ENCODE results near the gene SNX25.
"Not testable (repeated sequence)": the region's sequence is repeated elsewhere in the genome, so short reads cannot be mapped to it uniquely, and the experiment has no call there.

Gene SNX25

DNA sequence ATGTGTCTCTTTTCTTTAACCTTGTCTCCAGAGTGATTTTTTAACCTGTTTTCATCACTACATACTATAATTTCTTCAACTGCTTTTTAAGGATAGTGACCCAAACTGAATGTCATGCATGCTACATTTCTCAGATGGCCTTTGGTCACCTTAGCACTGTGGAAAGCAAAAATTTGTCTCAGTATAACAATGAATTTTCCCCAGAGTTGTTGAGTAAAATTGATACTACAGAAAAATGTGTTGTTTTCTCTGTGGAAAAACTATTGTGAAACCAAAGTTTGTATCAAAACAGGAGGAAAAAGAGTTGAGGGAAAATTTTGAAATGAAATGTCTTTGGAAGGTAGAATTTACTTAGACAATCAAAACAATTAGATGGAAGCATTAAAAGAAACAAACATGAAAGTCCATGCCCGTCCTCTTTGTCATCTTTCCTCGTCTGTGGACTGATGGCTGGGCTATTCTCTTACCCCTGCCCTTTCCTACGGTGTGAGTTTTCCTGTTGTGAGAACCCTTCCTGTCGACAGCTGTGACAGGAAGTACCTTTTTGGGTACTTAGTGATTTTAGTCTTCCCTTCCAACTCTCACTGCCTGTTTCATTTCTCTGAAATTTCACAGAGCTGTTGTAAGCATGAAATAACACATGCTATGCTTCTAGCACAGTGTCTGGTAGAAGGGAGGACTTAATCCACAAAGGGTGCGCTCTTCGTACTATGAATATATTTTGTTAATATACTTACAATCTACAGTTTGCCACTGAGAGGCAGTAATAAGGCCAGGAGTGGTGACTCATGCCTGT, 135.5 kb downstream of the SNX25 start:
- no peak for DNase-seq (ENCODE audit: low spot score)

- no peak for DNase-seq (ENCODE audit: low spot score)
Measured at GRCh38 chr4:185346975-185347601, 137.7 kb downstream of the SNX25 start.

GRCh38 chr4:185351691-185352090, 142.3 kb downstream of the SNX25 start:
- no peak for DNase-seq (ENCODE audit: low spot score)

- no peak for DNase-seq (ENCODE audit: low spot score)
Measured at GRCh38 chr4:185352202-185352601, 142.8 kb downstream of the SNX25 start.

DNA sequence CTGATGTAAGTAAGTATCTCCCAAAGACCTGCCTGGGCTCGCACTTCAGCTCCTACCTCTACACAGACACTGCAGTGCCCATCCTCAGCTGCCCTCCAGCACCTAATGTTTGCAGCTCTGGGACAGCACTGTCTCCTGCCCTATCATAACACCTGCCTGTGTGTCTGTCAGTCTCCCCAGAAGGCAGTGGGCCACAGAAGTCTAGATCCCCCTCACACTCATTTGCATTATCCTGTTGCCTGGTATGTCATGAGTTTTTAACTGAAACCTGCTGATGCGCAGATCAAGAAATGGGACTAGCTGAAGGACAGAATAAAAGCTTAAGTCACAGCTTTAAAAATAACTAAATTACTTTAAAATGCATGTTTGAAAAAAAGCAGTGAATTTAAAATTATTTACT, 143.3 kb downstream of the SNX25 start:
- no peak for DNase-seq (ENCODE audit: low spot score)

- DNase-seq (ENCODE audit: low spot score), result no peak
Measured at GRCh38 chr4:185357211-185357610, 147.8 kb downstream of the SNX25 start.

DNA sequence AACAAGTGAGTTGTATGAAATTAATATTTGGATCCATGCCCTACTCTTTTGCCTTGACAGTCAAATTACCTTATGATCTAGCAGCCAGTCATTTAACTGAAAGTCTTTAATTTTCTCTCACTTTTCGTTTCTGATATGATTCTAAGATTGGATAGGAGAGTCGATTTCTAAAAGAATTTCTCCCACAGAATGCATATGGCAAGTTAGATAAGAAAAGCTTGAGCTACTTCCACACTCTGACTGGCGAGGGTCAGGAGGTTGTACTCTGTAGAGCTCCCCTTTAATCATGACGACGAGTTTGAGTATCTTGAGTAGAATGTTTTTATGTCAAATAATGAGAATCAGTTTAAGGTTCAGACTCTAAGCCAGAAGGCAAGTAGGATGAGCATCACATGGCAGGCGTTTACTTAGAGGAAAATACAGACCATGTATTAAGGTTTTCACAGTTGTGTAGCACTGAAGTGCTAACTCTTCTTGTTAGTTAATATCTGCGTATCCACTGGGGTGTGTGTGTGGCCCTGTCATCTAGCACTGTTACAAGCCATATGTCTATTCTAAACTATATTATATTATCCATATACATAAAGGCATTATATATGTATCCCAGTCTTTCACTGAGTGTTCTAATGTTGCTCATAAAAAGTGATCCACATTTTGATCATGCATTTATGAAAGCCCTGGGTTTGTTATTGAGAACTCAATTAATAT, 148.5 kb downstream of the SNX25 start:
- DNase-seq (ENCODE audit: low spot score), result no peak

- peak; percentile 62 for DNase-seq (ENCODE audit: low spot score)
Measured at GRCh38 chr4:185358514-185358913, 149.1 kb downstream of the SNX25 start.

DNA sequence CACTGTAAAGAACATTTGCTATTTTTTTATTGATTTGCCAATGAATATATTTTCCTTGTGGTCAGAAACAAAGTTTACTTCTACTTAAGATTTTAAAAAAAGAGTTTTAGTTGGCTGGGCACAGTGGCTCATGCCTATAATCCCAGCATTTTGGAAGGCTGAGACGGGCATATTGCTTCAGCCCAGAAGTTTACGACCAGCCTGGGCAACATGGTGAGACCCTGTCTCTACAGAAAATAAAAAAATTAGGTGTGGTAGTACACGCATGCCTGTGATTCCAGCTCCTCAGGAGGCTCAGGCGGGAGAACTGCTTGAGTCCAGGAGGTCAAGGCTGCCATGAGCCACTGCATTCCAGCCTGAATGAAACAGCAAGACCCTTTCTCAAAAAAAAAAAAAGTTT, 149.6 kb downstream of the SNX25 start:
- no peak for DNase-seq (ENCODE audit: low spot score)

DNA sequence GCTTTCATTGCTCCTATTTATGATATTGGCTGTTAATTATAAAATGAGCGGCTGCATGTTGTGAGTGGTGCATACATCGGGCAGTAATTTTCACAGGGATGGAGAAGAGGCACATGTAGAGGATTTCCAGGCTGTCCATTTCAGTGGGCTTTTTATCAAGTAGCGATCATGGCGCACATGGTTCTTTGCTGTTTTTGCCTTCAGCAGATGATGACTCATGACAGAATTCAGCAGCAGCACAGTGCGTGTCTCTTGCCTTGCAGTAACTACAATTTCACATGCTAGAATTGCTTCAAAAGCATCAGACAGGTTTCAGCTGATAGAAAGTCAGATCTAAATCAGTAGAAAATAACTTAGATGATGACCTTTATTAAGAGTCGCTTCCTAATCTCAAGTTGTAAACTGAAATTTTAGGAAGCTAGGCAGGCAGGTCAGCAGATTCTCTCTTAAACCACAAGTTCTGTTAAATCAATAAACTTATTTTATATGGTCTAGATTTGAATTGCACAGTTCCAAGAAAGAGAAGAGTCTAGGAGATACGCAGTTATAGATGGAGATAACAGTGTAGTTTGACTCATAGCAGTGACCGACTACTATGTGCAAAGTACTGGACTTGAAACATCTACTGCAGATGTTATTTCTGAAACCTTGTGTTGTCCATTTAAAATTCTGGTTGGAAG, 150.5 kb downstream of the SNX25 start:
- DNase-seq (ENCODE audit: low spot score), result peak; percentile 21

GRCh38 chr4:185361872-185362271, 152.5 kb downstream of the SNX25 start:
- DNase-seq (ENCODE audit: low spot score), result no peak

DNA sequence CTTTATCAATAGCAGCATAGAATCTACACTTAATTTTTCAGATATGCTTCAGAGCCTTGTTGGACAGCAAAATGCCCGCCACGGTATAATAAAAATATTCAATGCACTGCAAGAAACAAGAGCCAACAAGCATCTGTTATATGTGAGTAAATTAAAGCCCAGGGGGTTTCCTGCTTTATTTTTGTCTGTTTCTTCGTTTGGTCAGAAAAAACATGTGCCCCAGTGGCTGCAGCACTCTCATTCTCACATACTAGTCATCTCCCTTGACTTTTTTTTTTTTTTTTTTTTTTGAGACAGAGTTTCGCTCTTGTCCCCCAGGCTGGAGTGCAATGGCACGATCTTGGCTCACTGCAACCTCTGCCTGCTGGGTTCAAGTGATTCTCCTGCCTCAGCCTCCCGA, 153.2 kb downstream of the SNX25 start:
- DNase-seq (ENCODE audit: low spot score), result not testable (repeated sequence)

GRCh38 chr4:185363251-185363650, 153.9 kb downstream of the SNX25 start:
- DNase-seq (ENCODE audit: low spot score), result no peak

DNA sequence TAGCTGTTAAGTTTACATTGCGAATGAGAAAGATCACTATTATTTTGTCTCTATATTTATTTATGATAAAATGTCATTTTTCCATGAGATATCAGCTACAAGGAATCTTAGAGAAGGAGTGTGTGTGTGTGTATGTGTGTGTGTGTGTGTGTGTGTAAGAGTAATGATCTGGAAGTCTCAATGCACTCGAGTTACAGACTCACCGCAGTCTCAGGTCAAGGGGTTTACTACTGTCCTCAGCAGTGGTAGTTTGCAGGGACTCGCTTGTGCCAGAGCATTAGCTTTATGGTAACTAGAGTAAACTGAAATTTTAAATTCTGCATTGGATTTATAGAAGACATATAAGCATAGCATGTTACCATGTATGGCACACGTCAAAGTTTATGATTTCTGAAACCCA, 155.5 kb downstream of the SNX25 start:
- DNase-seq (ENCODE audit: low spot score), result no peak

DNA sequence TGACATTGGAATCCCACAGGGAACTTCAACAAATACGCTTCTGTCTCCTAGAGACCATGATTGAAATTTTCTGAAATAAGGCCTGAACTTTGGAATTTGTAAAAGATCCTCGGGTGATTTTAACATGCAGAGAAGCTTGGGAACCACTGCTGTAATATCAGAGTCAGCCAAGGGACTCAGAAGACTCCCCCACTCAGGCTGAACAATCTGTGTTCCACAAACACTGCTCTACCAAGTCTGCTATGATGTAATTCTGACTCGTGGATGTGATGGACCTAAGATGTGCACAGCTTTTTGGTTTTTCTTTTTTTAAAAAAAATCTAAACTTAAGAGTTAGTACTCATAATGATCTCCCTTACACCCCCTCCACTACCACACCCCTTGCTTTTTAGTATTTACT, 160.3 kb downstream of the SNX25 start:
- DNase-seq (ENCODE audit: low spot score), result no peak

- DNase-seq (ENCODE audit: low spot score), result no peak
Measured at GRCh38 chr4:185370268-185370949, 161.0 kb downstream of the SNX25 start.

DNA sequence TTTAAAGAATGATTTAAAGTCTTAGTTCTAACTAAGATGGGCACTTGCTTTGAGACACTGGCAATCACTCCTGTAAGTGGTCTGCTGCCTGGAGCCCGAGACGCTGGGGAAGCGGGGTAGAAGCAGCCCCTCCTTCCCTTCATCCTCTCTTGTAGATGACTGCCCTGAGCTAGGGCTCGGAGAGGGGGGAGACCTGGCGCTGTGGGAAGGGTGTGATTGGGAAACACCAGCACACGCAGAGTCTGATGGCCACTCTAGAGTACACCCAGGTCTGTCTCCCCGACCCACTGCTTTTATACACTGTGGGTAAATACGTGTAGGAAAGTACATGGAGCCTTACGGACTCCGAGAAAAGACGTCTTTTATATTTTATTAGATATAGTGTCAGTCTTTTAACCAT, 162.3 kb downstream of the SNX25 start:
- DNase-seq (ENCODE audit: low spot score), result no peak

DNA sequence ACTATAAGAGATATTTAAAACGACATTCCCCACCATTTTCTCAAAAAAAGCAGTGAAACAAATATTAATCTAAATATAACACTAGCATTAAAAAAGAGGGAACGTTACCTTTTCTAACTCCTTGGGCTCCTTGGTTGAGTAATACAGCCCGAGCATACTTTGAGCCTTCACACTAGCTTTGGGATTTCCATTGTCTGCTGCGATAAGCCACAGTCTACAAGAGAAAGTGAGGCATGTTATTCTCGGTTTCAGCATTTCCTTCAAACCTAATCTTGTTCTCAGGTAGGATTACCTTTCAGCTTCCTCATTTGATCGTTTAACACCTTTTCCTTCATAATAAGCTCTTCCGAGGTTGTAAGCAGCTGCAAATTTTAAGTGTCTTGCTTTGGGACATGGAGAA, 164.6 kb downstream of the SNX25 start:
- no peak for DNase-seq (ENCODE audit: low spot score)

- DNase-seq (ENCODE audit: low spot score), result no peak
Measured at GRCh38 chr4:185374573-185374972, 165.2 kb downstream of the SNX25 start.

GRCh38 chr4:185378264-185378663, 168.9 kb downstream of the SNX25 start:
- DNase-seq (ENCODE audit: low spot score), result no peak

DNA sequence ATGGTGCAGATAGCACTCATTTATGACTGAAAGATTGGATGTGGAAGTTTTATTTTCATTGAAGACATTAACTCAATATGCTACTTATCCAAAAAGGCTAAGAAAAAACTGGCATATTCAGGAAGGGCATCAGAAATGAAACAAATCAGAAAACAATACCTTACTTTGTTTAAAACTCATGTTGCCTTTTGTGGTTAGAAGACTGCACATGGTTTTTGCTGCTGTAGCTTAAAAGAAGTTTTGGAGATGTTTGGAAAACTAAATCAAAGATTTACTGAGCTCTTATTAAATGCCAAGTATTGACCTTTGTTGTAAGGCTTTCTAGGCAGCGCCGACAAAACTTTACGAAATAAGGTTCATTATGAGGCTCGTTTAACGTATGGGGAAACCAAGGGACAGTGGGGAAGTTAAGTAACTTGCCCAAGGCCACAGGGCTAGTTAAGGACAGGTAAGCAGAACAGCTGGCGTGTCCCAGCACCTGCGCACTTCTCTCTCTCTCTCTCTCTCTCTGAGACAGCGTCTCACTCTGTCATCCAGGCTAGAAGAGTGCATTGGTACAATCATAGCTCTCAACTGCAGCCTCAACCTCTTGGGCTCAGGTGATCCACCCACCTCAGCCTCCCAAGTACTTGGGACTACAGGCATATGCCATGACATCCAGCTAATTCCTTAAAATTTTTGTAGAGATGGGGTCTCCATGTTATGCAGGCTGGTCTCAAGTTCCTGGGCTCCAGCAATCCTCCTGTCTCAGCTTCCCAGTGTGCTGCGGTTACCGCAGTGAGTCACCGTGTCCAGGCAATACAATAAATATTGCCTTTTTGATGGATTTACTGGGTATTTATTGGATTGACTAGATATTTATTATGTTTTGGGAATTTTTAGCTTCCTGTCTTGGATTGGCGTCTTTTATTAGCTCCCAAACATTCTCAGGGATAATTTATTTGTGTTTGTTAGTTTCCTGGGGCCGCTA, 170.2 kb downstream of the SNX25 start:
- no peak for DNase-seq (ENCODE audit: low spot score)
